Measurements from ENCODE around the gene MICU1. TPM values are rescaled to one million over a fixed set of nuclear protein-coding genes. Genes with fewer than 3 reads are reported as not detected.
"Not testable (repeated sequence)": the region's sequence is repeated elsewhere in the genome, so short reads cannot be mapped to it uniquely, and the experiment has no call there.

Gene MICU1
- total RNA-seq, 1 donor from 2014 or later = 42.5 TPM

DNA sequence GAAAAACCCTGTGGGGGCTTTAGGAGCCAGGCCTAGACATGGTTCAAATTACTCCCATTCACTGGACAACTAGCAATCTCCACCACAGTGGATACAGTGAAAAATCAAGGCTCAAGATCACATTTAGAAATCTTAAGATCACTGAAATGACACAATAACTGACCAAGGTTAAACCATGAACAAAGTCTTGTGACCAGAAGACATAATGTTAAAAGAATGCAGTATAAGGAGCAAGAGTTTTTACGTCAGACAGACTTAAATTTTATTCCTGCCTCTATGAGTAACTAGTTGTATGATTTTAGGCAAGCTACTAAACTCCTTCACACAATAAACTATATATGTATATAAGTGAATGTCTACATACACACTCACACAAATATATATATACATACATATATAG lies 68.5 kb downstream of the MICU1 start:
- no peak for DNase-seq

DNA sequence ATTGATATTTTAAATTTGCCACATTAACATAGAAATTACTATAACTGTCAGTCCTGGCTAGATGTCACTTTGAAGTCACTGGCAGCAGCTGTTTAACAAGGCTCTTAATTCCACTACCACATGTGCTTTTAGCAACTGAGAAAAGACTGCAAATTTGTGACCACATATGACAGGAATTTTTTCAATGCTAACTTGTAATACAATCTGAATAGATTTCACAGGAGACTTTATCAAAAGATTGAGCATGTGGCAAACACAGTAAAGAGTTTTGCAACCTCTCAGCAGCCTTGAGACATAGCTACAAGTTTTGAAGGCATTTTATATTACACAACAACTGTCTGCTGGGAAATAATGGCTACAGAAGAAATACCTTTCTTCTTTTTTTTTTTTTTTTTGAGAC lies 73.0 kb downstream of the MICU1 start:
- DNase-seq = peak; percentile 61

DNA sequence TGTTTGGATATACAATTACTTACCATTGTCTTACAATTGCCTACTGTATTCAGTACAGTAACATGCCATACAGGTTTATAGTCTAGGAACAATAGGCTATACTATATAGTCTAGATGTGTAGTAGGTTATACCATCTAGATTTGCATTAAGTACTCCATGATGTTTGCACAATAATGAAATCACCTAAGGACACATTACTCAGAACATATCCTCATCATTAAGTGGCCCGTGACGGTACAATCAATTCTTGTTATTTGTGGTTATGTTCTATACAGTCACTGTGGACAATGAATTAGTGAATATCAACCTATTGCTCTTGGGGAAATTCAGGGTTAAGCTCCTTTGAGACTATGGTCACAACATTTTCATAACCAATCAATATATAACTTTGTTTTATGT lies 75.6 kb downstream of the MICU1 start:
- DNase-seq = no peak

- DNase-seq = no peak
Measured at GRCh38 chr10:72545546-72545945, 80.3 kb downstream of the MICU1 start.

- not testable (repeated sequence) for DNase-seq
Measured at GRCh38 chr10:72543855-72544254, 82.0 kb downstream of the MICU1 start.

DNA sequence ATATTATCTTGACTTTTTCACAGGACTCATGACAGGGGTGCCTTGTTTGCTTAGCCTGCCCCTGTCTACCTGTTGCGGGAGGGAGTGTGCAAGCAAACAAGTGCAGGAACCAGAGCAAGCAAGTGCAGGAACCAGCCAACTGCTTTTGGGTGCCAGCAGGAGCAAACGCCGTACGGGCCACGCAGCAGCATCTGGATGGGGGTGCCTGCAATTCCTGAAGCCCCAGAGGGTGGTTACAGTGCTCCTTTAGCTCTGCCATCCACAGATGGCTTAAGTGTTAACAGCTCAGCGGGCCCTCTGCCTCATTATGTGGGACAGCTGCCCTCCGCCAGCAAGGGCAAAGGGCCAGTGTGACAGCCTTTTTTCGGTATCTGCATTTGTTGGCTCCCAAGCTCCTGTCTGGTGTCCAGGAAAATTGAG lies 83.5 kb downstream of the MICU1 start:
- no peak for DNase-seq

DNA sequence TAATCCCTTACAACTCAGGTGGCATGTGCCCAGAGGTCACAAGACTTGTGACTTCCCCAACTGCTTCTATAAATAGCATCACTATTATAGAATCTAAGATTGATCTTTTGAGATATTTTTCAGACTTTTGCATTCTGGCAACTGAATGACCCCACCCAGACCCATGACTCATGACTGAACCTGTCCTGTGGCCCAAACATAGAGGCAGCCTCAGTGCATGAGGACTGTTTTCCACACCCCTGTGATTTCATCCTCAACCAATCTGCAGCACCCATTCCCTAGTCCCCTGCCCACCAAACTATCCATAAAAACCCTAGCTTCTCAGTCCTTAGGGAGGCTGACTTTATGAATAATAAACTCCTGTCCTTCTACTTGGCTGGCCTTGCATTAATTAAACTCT lies 84.5 kb downstream of the MICU1 start:
- no peak for DNase-seq

- no peak for DNase-seq
Measured at GRCh38 chr10:72540193-72540807, 85.6 kb downstream of the MICU1 start.

DNA sequence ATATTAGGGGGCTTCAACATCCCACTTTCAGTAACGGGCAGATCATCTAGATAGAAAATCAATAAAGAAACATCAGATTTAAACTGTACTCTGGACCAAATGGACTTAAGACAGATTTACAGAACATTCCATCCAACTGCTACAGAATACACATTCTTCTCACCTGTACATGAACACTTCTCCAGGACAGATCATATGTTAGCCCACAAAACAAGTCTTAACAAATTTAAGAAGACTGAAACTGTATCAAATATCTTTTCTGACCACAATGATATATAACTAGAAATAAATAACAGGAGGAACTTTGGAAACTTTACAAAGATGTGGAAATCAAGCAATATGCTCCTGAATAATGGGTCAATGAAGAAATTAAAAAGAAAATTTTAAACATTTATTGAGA lies 86.7 kb downstream of the MICU1 start:
- DNase-seq = no peak

- no peak for DNase-seq
Measured at GRCh38 chr10:72525689-72526088, 100.2 kb downstream of the MICU1 start.

DNA sequence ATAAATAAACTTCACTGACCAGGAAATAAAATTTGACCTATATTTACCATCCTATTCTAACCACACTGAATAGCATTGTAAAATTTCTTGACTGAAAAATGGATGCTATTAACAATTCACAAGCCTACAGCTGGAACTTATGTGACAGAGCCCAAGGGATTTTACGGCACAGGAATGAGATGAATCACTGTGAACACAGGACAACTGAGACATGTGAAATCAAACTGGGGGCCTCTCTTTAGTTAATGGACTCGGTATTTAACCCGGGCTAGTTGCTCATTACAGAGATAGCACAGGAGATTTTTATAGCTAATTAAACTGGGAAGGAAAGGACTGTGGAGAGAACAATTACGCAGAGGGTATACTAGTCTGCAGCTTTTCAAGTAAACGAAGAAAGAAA lies 100.6 kb downstream of the MICU1 start:
- no peak for DNase-seq

- DNase-seq = no peak
Measured at GRCh38 chr10:72524489-72524888, 101.4 kb downstream of the MICU1 start.

- DNase-seq = no peak
Measured at GRCh38 chr10:72523932-72524396, 101.9 kb downstream of the MICU1 start.

DNA sequence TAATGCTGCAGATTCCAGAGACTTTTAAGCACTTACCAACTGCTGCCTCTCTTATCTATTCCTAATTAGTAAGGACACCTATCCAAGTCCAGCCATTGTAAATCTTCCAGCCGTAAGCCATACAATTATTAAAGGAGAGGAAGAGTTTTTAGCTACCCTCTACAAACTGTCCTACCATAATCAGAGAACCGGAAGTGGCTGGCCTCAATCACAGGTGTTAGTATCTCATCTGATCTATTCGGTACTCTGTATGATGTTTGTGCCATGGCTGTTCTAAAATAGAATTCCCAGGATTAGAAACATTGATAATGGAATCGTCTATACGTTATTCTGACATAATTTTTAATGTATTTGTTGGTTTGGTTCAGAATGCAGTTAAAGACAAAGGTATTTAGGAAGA lies 102.8 kb downstream of the MICU1 start:
- no peak for DNase-seq

GRCh38 chr10:72517244-72517643 lies 108.6 kb downstream of the MICU1 start:
- DNase-seq = no peak

DNA sequence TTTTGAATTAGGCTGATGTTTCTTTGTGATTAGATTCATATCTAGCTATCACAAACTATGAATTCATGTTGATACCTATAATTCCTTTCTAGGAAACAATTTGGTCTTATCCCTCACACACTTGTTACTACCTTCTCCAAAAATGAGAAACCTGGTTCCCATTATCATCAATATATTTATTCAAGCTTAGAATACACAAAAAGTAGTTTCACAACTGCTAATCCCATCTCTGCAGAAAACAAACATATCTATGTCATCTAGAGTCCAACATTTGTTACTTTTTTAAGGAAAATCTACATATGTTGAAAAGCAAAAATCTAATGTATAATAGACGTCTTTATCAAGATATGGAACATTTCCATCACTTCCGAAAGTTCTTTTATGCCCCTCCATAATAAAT lies 110.4 kb downstream of the MICU1 start:
- no peak for DNase-seq

- DNase-seq = no peak
Measured at GRCh38 chr10:72513910-72514309, 112.0 kb downstream of the MICU1 start.

DNA sequence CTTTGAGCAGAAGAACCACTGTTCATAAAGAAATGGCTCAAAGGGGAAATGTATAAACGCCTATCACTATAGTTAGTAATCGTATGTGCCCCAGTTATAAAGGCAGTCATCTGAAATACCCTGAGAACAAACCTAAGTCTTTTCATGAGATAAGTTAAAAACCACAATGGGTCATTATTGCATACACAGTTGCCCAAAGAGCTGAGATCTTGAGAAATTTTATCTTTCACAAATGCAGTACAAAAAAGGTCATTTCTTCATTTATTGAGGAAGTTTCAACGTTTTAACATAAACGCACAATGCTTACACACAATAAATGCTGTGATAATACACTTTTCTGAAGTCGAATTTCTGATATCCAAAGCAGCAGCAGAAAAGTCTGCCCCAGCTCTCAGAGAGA lies 114.4 kb downstream of the MICU1 start:
- no peak for DNase-seq

- no peak for DNase-seq
Measured at GRCh38 chr10:72509941-72510340, 115.9 kb downstream of the MICU1 start.

GRCh38 chr10:72509206-72509799 lies 116.6 kb downstream of the MICU1 start:
- DNase-seq = no peak

GRCh38 chr10:72508033-72508432 lies 117.8 kb downstream of the MICU1 start:
- no peak for DNase-seq

DNA sequence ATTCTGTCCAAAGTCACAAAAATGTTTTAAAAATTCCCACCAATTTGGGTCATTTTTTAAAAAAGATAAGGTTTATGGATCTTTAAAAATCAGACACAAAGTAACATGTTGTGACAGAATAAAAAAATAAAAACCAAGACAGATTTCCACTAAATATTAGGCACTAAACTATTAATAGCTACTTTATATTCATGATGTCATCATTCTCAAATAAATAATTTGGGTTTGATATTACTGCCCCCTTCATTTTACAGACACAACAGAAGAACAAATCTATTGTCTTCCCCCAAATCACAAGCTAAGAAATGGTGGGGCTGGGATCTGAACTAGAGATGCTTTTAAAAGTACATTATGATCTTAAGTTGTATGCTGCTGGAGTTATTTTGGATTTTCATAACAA lies 119.4 kb downstream of the MICU1 start:
- DNase-seq = no peak

- no peak for DNase-seq
Measured at GRCh38 chr10:72505435-72505834, 120.4 kb downstream of the MICU1 start.

- no peak for DNase-seq
Measured at GRCh38 chr10:72503694-72504438, 122.0 kb downstream of the MICU1 start.
